ENCODE results near the gene AKAP1.

Gene AKAP1

GRCh38 chr17:57135789-57136291 is 50.8 kb downstream of the AKAP1 start:
- DNase-seq = no peak

GRCh38 chr17:57136355-57136754 is 51.3 kb downstream of the AKAP1 start:
- DNase-seq = no peak

DNA sequence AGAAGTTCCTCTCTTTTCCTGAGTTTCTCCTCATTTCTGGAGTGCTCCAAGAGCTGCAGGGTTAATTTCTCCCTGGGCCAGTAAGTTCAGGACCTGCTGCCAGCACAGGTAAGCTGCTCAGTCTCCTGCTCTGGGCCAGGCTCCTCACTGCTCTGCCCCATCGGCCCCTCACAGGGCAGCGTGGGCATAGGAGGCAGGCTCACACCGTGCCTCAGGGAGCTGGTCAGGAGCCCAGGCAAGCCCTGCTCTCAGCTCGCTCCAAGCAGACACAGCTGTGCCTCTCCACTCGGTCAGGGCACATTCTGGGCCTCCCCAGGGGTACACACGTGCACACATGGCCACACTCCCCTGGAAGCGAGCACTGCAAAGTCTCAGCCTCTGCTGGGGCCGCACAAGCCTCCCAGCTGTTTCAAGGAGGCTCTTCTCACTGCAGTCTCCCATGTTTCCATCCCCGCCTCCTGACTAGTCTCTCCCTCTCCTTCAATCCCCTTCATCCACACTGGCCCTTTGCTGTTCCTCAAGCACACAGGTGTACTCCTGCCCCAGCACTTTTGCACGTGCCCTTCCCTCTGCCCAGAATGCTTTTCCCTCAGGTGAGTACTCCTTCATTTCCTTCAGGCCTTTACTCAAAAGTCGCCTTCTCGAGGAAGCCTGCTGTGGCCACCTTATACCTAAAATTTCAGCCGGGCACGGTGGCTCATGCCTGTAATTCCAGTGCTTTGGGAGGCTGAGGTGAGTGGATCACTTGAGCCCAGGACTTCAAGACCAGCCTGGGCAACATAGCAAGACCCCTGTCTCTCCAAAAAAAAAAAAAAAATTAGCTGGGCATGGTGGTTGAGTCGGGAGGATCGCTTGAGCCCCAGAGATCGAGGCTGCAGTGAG is 53.2 kb downstream of the AKAP1 start:
- DNase-seq = no peak

DNA sequence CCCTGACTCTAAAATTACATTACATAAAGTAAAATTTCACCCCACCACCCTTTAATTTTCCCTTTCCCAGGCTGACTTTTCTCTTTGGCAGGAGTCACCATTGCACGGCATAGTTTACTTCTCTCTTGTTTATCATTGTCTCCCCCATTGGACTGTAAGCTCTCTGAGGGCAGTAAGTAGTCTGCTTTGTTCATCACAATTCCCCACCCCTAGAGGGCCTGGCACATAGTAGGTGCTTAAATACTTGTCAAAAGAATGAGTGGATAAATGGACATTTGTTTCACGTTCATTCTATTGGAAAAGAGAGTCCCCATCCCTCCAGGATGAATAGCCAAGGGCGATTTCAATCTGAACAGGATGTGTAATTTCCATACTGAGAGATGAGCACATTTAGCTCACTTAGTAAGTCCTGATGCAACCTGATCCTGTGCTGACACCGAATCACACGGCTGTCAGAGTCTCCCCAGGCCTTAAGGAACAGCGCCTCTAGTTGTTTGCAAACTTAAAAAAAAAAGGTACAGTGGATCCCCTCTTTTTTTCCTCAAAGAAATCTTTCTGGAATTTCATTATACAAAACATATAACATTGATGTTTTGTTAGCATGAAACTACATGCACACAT is 54.0 kb downstream of the AKAP1 start:
- no peak for DNase-seq

DNA sequence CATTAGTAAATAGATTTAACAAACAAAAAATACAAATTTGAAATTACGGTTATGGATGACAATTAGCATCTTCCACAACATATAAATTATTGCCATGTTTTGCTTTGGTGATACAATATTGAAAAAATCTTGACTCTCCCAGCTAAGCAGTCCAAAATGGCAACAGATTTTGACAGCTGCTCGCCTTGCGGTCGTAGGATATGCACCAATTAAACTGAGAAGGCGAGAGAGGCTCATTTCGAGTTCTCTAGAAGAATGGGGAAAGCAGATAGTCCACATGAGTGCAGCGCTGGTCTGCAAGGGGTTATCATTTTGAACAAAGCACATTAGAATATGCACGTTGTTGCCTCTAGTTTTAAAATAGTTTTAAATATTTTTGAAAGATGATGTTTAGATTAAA is 55.3 kb downstream of the AKAP1 start:
- no peak for DNase-seq

GRCh38 chr17:57142925-57143324 is 57.9 kb downstream of the AKAP1 start:
- no peak for DNase-seq

- DNase-seq = no peak
Observed at GRCh38 chr17:57143361-57143760, 58.3 kb downstream of the AKAP1 start.

GRCh38 chr17:57143919-57144318 is 58.9 kb downstream of the AKAP1 start:
- DNase-seq = no peak

GRCh38 chr17:57144567-57144966 is 59.5 kb downstream of the AKAP1 start:
- DNase-seq = no peak

- no peak for DNase-seq
Observed at GRCh38 chr17:57145347-57145746, 60.3 kb downstream of the AKAP1 start.

GRCh38 chr17:57146273-57146672 is 61.2 kb downstream of the AKAP1 start:
- no peak for DNase-seq

DNA sequence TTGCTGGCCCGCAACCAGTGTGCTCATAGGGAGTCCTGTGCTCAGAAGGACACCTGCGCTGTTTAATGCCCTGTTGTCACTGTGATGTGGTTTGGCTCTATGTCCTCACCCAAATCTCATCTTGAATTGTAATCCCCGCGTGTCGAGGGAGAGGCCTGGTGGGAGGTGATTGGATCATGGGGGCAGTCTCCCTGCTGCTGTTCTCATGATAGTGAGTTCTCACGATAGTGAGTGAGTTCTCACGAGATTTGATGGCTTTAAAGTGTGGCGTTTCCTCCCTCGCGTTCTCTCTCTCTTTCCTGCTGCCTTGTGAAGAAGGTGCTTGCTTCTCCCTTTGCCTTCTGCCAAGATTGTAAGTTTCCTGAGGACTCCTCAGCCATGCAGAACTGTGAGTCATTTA is 66.8 kb downstream of the AKAP1 start:
- no peak for DNase-seq

- DNase-seq = no peak
Observed at GRCh38 chr17:57152967-57153528, 68.0 kb downstream of the AKAP1 start.

- peak; percentile 63 to 78 for DNase-seq
Observed at GRCh38 chr17:57154921-57155320, 69.9 kb downstream of the AKAP1 start.

GRCh38 chr17:57158325-57158724 is 73.3 kb downstream of the AKAP1 start:
- DNase-seq = no peak

GRCh38 chr17:57158795-57159194 is 73.7 kb downstream of the AKAP1 start:
- DNase-seq = no peak

DNA sequence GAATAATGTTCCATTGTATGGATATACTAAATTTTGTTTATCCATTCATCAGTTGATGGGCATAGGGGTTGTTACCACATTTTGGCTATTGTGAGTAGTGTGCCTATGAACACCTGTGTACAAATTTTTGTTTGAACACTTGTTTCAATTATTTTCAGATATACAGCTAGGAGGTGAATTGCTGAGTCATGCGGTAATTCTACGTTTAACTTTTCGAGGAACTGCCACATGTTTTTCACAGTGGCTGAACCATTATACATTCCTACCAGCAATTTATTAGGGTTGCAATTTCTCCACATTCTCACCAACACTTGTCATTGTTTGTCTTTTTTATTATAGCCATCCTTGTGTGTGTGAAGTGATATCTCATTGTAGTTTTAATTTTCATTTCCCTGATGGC is 75.6 kb downstream of the AKAP1 start:
- DNase-seq = no peak

GRCh38 chr17:57164814-57165213 is 79.8 kb downstream of the AKAP1 start:
- DNase-seq = no peak

GRCh38 chr17:57165754-57166153 is 80.7 kb downstream of the AKAP1 start:
- DNase-seq = no peak

GRCh38 chr17:57166803-57167202 is 81.8 kb downstream of the AKAP1 start:
- DNase-seq = no peak

DNA sequence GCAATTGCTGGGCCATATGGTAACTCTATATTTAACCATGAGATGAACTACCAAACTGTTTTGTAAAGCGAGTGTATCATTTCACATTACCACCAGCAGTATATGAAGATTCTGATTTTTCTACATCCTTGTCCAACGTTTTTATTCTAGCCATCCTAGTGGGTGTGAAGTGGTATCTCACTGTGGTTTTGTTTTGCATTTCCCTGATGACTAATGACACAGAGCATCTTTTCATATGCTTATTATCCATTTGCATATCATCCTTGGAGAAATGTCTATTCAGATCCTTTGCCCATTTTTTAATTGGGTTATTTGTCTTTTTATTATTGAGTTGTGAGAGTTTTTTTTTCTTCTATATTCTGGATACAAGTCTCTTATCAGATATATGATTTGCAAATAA is 83.6 kb downstream of the AKAP1 start:
- no peak for DNase-seq

- no peak for DNase-seq
Observed at GRCh38 chr17:57170866-57171265, 85.8 kb downstream of the AKAP1 start.

All from AML-193 (cell line).